Activated CD4-positive, CD25-positive, alpha-beta regulatory T cell treated with anti-CD3 and anti-CD28 coated beads, Interleukin-2, amount 50 U/mL, for 72 hours (primary cell): ENCODE results near the gene C13orf46.
A peak's percentile ranks its signal among the peaks of the same experiment; 100 is the strongest.
"Not testable (repeated sequence)": the region's sequence is repeated elsewhere in the genome, so short reads cannot be mapped to it uniquely, and the experiment has no call there.

Experiments used
- DNase-seq: peaks from one replicate; pipeline ENCODE4 v3.0.0; 2021

C13orf46 gene

GRCh38 chr13:113991676-113992179 is 17.9 kb upstream of the C13orf46 start:
- DNase-seq, result no peak

- no peak for DNase-seq
Measured at GRCh38 chr13:113991191-113991669, 17.4 kb upstream of the C13orf46 start.

- no peak for DNase-seq
Measured at GRCh38 chr13:113990321-113990837, 16.5 kb upstream of the C13orf46 start.

- DNase-seq, result no peak
Measured at GRCh38 chr13:113989585-113990300, 15.9 kb upstream of the C13orf46 start.

- not testable (repeated sequence) for DNase-seq
Measured at GRCh38 chr13:113988859-113989258, 15.0 kb upstream of the C13orf46 start.

GRCh38 chr13:113982296-113982661 is 8.4 kb upstream of the C13orf46 start:
- DNase-seq, result peak; percentile 27

GRCh38 chr13:113981611-113982295 is 7.9 kb upstream of the C13orf46 start:
- no peak for DNase-seq

GRCh38 chr13:113981194-113981605 is 7.3 kb upstream of the C13orf46 start:
- DNase-seq, result no peak

- DNase-seq, result no peak
Measured at GRCh38 chr13:113980489-113981064, 6.7 kb upstream of the C13orf46 start.

- no peak for DNase-seq
Measured at GRCh38 chr13:113979791-113980471, 6.1 kb upstream of the C13orf46 start.

GRCh38 chr13:113978741-113979481 is 5.0 kb upstream of the C13orf46 start:
- no peak for DNase-seq

GRCh38 chr13:113977976-113978375 is 4.1 kb upstream of the C13orf46 start:
- DNase-seq, result no peak

- no peak for DNase-seq
Measured at GRCh38 chr13:113976711-113977684, 3.1 kb upstream of the C13orf46 start.

GRCh38 chr13:113975416-113975815 is 1.5 kb upstream of the C13orf46 start:
- no peak for DNase-seq

- DNase-seq, result no peak
Measured at GRCh38 chr13:113974304-113975281, 717 bp upstream of the C13orf46 start.

GRCh38 chr13:113972451-113973217 is 1.2 kb downstream of the C13orf46 start:
- DNase-seq, result no peak

- DNase-seq, result no peak
Measured at GRCh38 chr13:113971471-113972231, 2.2 kb downstream of the C13orf46 start.
